Uterus (tissue), 2 donors: ENCODE data around the gene FARS2.

Experiments used
- CTCF ChIP-seq, 4 experiments: fragments of 200-600 bp in 2 of 4; fragments of 450-650 bp in 2 of 4; sonication (generic) in 2 of 4; IDR thresholded peaks; one replicate each; pipeline ENCODE4 v1.5.1; 2016 to 2019; ENCODE audit warnings: antibody characterized with exemption in 4 of 4, mild to moderate bottlenecking in 2 of 4, moderate library complexity in 1 of 4
- POLR2A ChIP-seq, 2 donors: fragments of 450-650 bp; IDR thresholded peaks; one replicate each; pipeline ENCODE4 v1.6.1; 2016; ENCODE audit warnings: antibody characterized with exemption in 2 of 2, mild to moderate bottlenecking in 1 of 2, moderate library complexity in 1 of 2

- no peak for TF ChIP-seq POLR2A (IDR thresholded peaks at IDR 0.05)
- no peak for TF ChIP-seq CTCF (IDR thresholded peaks at IDR 0.05)
Measured at GRCh38 chr6:5305968-5306626, 44.8 kb downstream of the FARS2 start.
